ENCODE results near the gene RAB17. TPM values are rescaled to one million over a fixed set of nuclear protein-coding genes. Genes with fewer than 3 reads are reported as not detected.

Gene RAB17
- total RNA-seq, 1 donor = 0.43 TPM

GRCh38 chr2:237575869-237576862, 14.4 kb downstream of the RAB17 start:
- no peak overlapping the region for H3K4me3 ChIP-seq (ENCODE audit: low read depth, low read length)
- no peak for TF ChIP-seq CTCF (IDR thresholded peaks at IDR 0.05; ENCODE audit: insufficient read depth, low read depth, low read length)
- no peak for DNase-seq (ENCODE audit: low read depth)

GRCh38 chr2:237574894-237575868, 15.4 kb downstream of the RAB17 start:
- no peak for TF ChIP-seq CTCF (IDR thresholded peaks at IDR 0.05; ENCODE audit: insufficient read depth, low read depth, low read length)
- H3K4me3 ChIP-seq (ENCODE audit: low read depth, low read length) = no peak overlapping the region
- DNase-seq (ENCODE audit: low read depth) = no peak

GRCh38 chr2:237574467-237574866, 16.1 kb downstream of the RAB17 start:
- no peak for TF ChIP-seq CTCF (IDR thresholded peaks at IDR 0.05; ENCODE audit: insufficient read depth, low read depth, low read length)
- no peak for DNase-seq (ENCODE audit: low read depth)

GRCh38 chr2:237573721-237574415, 16.7 kb downstream of the RAB17 start:
- DNase-seq (ENCODE audit: low read depth) = no peak
- H3K4me3 ChIP-seq (ENCODE audit: low read depth, low read length) = no peak overlapping the region
- TF ChIP-seq CTCF (IDR thresholded peaks at IDR 0.05; ENCODE audit: insufficient read depth, low read depth, low read length) = no peak

More at GRCh38 chr2:237574467-237574866, 16.1 kb downstream of the RAB17 start:
- no peak overlapping the region for H3K4me3 ChIP-seq (ENCODE audit: low read depth, low read length)

- no peak overlapping the region for H3K4me3 ChIP-seq (ENCODE audit: low read depth, low read length)
- no peak for DNase-seq (ENCODE audit: low read depth)
- no peak for TF ChIP-seq CTCF (IDR thresholded peaks at IDR 0.05; ENCODE audit: insufficient read depth, low read depth, low read length)
Observed at GRCh38 chr2:237572742-237573101, 17.8 kb downstream of the RAB17 start.
